K562 (cell line): ENCODE data around the gene GPR4. TPM values are rescaled to one million over a fixed set of nuclear protein-coding genes. Genes with fewer than 3 reads are reported as not detected.
A peak's percentile ranks its signal among the peaks of the same experiment; 100 is the strongest.

Experiments used
- ATF7 ChIP-seq: fragments of 450-650 bp; IDR thresholded peaks from 2 replicates; pipeline ENCODE4 v1.7.1; 2014; ENCODE audit warnings: mild to moderate bottlenecking, moderate library complexity
- CSDE1 ChIP-seq, 2 experiments: fragments of 450-650 bp; IDR thresholded peaks; 2 replicates each; pipeline ENCODE4 v1.6.1; 2016; ENCODE audit warnings: mild to moderate bottlenecking in 1 of 2
- HLTF ChIP-seq: fragments of 450-650 bp; IDR thresholded peaks from 2 replicates; pipeline ENCODE4 v1.6.1; 2016
- JUND ChIP-seq, 2 experiments: IDR thresholded peaks; 2 replicates in 1 of 2; 3 replicates in 1 of 2; pipeline ENCODE4 v1.6.1; 2011; ENCODE audit warnings: borderline replicate concordance in 2 of 2, low read depth in 2 of 2, low read length in 2 of 2, improper control_type of control experiment in 1 of 2, missing biosample characterization in 1 of 2, missing genetic modification characterization in 1 of 2, missing genetic modification reagents in 1 of 2
- KAT2B ChIP-seq: IDR thresholded peaks from one replicate; pipeline ENCODE4 v1.6.1; 2012; ENCODE audit warnings: low read depth, mild to moderate bottlenecking, control low read depth, inconsistent platforms, low read length, moderate library complexity
- KLF1 ChIP-seq: fragments of 450-650 bp; IDR thresholded peaks from 2 replicates; pipeline ENCODE4 v1.6.1; 2016; ENCODE audit warnings: missing genetic modification characterization, missing compliant biosample characterization
- NR3C1 ChIP-seq: sonication (generic); formaldehyde crosslinking; IDR thresholded peaks from 2 replicates; pipeline ENCODE4 v1.8.1; 2022; ENCODE audit warnings: missing genetic modification reagents
- NR4A1 ChIP-seq, 2 experiments: fragments of 250-450 bp in 1 of 2; fragments of 450-650 bp in 1 of 2; sonication (Bioruptor Pico) in 1 of 2; IDR thresholded peaks; 2 replicates each; pipeline versions ENCODE4 v1.4.0 to v1.6.1; 2016 to 2020; ENCODE audit warnings: mild to moderate bottlenecking in 2 of 2, missing compliant biosample characterization in 1 of 2, missing genetic modification characterization in 1 of 2, moderate library complexity in 1 of 2
- SAFB2 ChIP-seq: fragments of 200-400 bp; formaldehyde crosslinking; IDR thresholded peaks from 2 replicates; pipeline ENCODE4 v1.6.1; 2018; ENCODE audit warnings: borderline replicate concordance, low read length, low read depth, moderate library complexity; ENCODE audit not compliant: severe bottlenecking
- SRSF7 ChIP-seq: fragments of 200-400 bp; formaldehyde crosslinking; optimal IDR thresholded peaks from 2 replicates; pipeline ENCODE3; 2017; ENCODE audit warnings: mild to moderate bottlenecking, low read depth, low read length
- SUPT5H ChIP-seq: fragments of 450-650 bp; IDR thresholded peaks from 2 replicates; pipeline ENCODE4 v1.6.1; 2016
- YY1 ChIP-seq, 3 experiments: IDR thresholded peaks; 2 replicates each; pipeline ENCODE4 v1.6.1; 2011; ENCODE audit warnings: low read length in 2 of 3, mild to moderate bottlenecking in 2 of 3, moderate library complexity in 2 of 3, borderline replicate concordance in 1 of 3, control low read depth in 1 of 3, low read depth in 1 of 3; ENCODE audit not compliant: insufficient read depth in 3 of 3, insufficient replicate concordance in 2 of 3, control insufficient read depth in 1 of 3, insufficient read length in 1 of 3; ENCODE audit errors: extremely low read depth in 1 of 3
- ZC3H4 ChIP-seq: sonication (generic); formaldehyde crosslinking; IDR thresholded peaks from 2 replicates; pipeline ENCODE4 v1.9.0; 2021; ENCODE audit warnings: missing genetic modification reagents, borderline replicate concordance
- ZNF121 ChIP-seq: sonication (generic); formaldehyde crosslinking; conservative IDR thresholded peaks from 2 replicates; pipeline ENCODE4 v1.8.0; 2022; ENCODE audit warnings: missing genetic modification reagents
- ZNF124 ChIP-seq: sonication (generic); formaldehyde crosslinking; IDR thresholded peaks from 2 replicates; pipeline ENCODE4 v1.8.1; 2022; ENCODE audit warnings: missing genetic modification reagents
- ZNF146 ChIP-seq: IDR thresholded peaks from one replicate; pipeline ENCODE4 v1.6.1; 2018; ENCODE audit warnings: missing compliant biosample characterization; ENCODE audit not compliant: unreplicated experiment
- ZNF57 ChIP-seq: fragments of 450-650 bp; formaldehyde crosslinking; IDR thresholded peaks from 2 replicates; pipeline ENCODE4 v1.4.0; 2020; ENCODE audit warnings: mild to moderate bottlenecking, moderate library complexity
- polyA plus RNA-seq, 8 experiments: library from polyadenylated mRNA; depleted of rRNA in 4 of 8; stranded (reverse) in 5 of 8; unstranded in 3 of 8; fragments of >200 nt; fragmentation: Nextera tagmentation in 2 of 8; fragmentation: Illumina TruSeq in 1 of 8; extraction: Ambion mirVana in 2 of 8; extraction: Trizol in 1 of 8; gene quantifications; 2 replicates each; pipeline versions ENCODE4 v1.2.1 to v1.2.3, GENCODE V29; 2011 to 2014; ENCODE audit warnings: inconsistent platforms in 1 of 8, missing spikeins in 1 of 8
- total RNA-seq, 7 experiments: library from RNA; depleted of rRNA in 6 of 7; stranded (reverse); fragments of >200 nt in 6 of 7; fragmentation: Illumina TruSeq in 2 of 7; extraction: Trizol in 2 of 7; gene quantifications; 2 replicates each; pipeline versions ENCODE4 v1.2.1 to v1.2.3, GENCODE V29; 2011 to 2021; ENCODE audit warnings: low replicate concordance in 1 of 7
- TF ChIP-seq, protein P1 (sequence below): sonication (generic); formaldehyde crosslinking; IDR thresholded peaks from 2 replicates; pipeline ENCODE4 v1.8.0; 2023; ENCODE audit warnings: mild to moderate bottlenecking, missing genetic modification reagents
- TF ChIP-seq, protein P2 (sequence below): IDR thresholded peaks from 2 replicates; pipeline ENCODE4 v1.6.1; 2011; ENCODE audit warnings: borderline replicate concordance, low read depth, mild to moderate bottlenecking, moderate library complexity, low read length; ENCODE audit not compliant: insufficient read depth, poor library complexity, severe bottlenecking
- TF ChIP-seq, protein P3 (sequence below): sonication (generic); formaldehyde crosslinking; IDR thresholded peaks from 2 replicates; pipeline ENCODE4 v1.8.0; 2022; ENCODE audit warnings: mild to moderate bottlenecking, missing genetic modification reagents, borderline replicate concordance

Gene GPR4
- total and polyA plus RNA-seq, 9 of the 15 experiments (the other 6 are each of a cell fraction or from before 2014, with no cell fraction given) = 0.03 to 0.09 (median 0.04) TPM; not detected in 5

DNA sequence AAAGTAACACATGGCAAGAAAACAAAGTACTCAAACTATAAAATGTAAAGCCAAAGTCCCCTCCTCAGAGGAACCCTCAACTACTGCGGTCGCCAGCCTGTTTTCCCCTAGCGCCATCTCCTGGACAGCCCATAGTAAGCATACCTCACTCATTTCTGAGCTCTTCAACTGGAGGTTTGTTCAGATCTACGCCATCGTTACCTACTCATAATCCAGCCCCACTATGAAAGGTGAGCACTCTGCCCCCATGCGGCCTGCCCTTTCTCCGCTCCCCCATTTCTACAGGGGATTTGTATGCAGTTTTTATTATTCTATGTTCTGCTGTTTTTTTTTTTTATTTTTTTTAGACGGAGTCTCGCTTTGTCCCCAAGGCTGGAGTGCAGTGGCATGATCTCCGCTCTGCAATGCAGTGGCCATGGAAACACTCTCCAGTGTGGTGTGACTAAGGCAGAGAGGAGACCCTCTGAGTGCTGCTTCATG is 43.6 kb downstream of the GPR4 start (continued):
- TF ChIP-seq, protein P1, sequence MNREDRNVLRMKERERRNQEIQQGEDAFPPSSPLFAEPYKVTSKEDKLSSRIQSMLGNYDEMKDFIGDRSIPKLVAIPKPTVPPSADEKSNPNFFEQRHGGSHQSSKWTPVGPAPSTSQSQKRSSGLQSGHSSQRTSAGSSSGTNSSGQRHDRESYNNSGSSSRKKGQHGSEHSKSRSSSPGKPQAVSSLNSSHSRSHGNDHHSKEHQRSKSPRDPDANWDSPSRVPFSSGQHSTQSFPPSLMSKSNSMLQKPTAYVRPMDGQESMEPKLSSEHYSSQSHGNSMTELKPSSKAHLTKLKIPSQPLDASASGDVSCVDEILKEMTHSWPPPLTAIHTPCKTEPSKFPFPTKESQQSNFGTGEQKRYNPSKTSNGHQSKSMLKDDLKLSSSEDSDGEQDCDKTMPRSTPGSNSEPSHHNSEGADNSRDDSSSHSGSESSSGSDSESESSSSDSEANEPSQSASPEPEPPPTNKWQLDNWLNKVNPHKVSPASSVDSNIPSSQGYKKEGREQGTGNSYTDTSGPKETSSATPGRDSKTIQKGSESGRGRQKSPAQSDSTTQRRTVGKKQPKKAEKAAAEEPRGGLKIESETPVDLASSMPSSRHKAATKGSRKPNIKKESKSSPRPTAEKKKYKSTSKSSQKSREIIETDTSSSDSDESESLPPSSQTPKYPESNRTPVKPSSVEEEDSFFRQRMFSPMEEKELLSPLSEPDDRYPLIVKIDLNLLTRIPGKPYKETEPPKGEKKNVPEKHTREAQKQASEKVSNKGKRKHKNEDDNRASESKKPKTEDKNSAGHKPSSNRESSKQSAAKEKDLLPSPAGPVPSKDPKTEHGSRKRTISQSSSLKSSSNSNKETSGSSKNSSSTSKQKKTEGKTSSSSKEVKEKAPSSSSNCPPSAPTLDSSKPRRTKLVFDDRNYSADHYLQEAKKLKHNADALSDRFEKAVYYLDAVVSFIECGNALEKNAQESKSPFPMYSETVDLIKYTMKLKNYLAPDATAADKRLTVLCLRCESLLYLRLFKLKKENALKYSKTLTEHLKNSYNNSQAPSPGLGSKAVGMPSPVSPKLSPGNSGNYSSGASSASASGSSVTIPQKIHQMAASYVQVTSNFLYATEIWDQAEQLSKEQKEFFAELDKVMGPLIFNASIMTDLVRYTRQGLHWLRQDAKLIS (CRISPR knock-in tag) = no peak
- TF ChIP-seq CSDE1 (IDR thresholded peaks at IDR 0.05) (no peak), KLF1 (tag) (no peak), ATF7 (peak; percentile 76), SUPT5H (no peak), ZNF57 (CRISPR knock-in tag) (no peak), HLTF (no peak), JUND (IDR thresholded peaks at IDR 0.05; ENCODE audit: borderline replicate concordance, low read depth, low read length) (peak; percentile 67), JUND (tag; IDR thresholded peaks at IDR 0.05; ENCODE audit: borderline replicate concordance, low read depth, low read length) (no peak; the same call in 2 of the 3 replicates), ZNF121 (CRISPR knock-in tag) (no peak), SAFB2 (no peak), KAT2B (no peak), NR3C1 (CRISPR knock-in tag) (no peak), ZNF124 (CRISPR knock-in tag) (no peak), YY1 (IDR thresholded peaks at IDR 0.05; ENCODE audit: borderline replicate concordance in 1 of 3, control insufficient read depth in 1 of 3, extremely low read depth in 1 of 3, insufficient read depth in 3 of 3, insufficient read length in 1 of 3, insufficient replicate concordance in 2 of 3, low read depth in 1 of 3, low read length in 2 of 3) (peak in 2 of 3 experiments; percentile 25 to 39), ZC3H4 (no peak), SRSF7 (no peak), NR4A1 (CRISPR knock-in tag; IDR thresholded peaks at IDR 0.05) (no peak), NR4A1 (tag; IDR thresholded peaks at IDR 0.05) (no peak), ZNF146 (no peak)
- TF ChIP-seq, protein P2, sequence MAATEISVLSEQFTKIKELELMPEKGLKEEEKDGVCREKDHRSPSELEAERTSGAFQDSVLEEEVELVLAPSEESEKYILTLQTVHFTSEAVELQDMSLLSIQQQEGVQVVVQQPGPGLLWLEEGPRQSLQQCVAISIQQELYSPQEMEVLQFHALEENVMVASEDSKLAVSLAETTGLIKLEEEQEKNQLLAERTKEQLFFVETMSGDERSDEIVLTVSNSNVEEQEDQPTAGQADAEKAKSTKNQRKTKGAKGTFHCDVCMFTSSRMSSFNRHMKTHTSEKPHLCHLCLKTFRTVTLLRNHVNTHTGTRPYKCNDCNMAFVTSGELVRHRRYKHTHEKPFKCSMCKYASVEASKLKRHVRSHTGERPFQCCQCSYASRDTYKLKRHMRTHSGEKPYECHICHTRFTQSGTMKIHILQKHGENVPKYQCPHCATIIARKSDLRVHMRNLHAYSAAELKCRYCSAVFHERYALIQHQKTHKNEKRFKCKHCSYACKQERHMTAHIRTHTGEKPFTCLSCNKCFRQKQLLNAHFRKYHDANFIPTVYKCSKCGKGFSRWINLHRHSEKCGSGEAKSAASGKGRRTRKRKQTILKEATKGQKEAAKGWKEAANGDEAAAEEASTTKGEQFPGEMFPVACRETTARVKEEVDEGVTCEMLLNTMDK = peak; percentile 84
- TF ChIP-seq, protein P3, sequence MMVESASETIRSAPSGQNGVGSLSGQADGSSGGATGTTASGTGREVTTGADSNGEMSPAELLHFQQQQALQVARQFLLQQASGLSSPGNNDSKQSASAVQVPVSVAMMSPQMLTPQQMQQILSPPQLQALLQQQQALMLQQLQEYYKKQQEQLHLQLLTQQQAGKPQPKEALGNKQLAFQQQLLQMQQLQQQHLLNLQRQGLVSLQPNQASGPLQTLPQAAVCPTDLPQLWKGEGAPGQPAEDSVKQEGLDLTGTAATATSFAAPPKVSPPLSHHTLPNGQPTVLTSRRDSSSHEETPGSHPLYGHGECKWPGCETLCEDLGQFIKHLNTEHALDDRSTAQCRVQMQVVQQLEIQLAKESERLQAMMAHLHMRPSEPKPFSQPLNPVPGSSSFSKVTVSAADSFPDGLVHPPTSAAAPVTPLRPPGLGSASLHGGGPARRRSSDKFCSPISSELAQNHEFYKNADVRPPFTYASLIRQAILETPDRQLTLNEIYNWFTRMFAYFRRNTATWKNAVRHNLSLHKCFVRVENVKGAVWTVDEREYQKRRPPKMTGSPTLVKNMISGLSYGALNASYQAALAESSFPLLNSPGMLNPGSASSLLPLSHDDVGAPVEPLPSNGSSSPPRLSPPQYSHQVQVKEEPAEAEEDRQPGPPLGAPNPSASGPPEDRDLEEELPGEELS (CRISPR knock-in tag) = no peak
